Measurements from ENCODE around the gene CLN6. TPM values are rescaled to one million over a fixed set of nuclear protein-coding genes. Genes with fewer than 3 reads are reported as not detected.
"Not testable (repeated sequence)": the region's sequence is repeated elsewhere in the genome, so short reads cannot be mapped to it uniquely, and the experiment has no call there.

The CLN6 gene
- total RNA-seq, 1 experiment from 2014 or later: 31.4 TPM

GRCh38 chr15:68204361-68204760 lies 25.2 kb downstream of the CLN6 start:
- CTCF ChIA-PET: no interaction called here

GRCh38 chr15:68203956-68204355 lies 25.6 kb downstream of the CLN6 start:
- Mint-ChIP-seq H3K9me3 (ENCODE audit: unreplicated experiment) (no peaks in the 10 kb centered on the region), H3K27ac (ENCODE audit: low read depth, unreplicated experiment) (no peak overlapping the region), H3K4me1 (ENCODE audit: insufficient read depth, unreplicated experiment) (no peaks in the 10 kb centered on the region), H3K27me3 (ENCODE audit: insufficient read depth, unreplicated experiment) (no peaks in the 10 kb centered on the region), H3K36me3 (ENCODE audit: insufficient read depth, unreplicated experiment) (peaks cover 20% of the 10 kb centered on the region), H3K4me3 (ENCODE audit: unreplicated experiment) (no peak overlapping the region)
- ChIA-PET CTCF (no interaction called here), POLR2A (no interaction called here)
- no peak for TF ChIP-seq CTCF (IDR thresholded peaks at IDR 0.05; ENCODE audit: unreplicated experiment)
- no TSS peak for BruUV-seq (replicated peaks)
- DNase-seq (ENCODE audit: unreplicated experiment): no peak
- intact Hi-C loops (cut with micrococcal nuclease): no loop called here

More at GRCh38 chr15:68204361-68204760, 25.2 kb downstream of the CLN6 start:
- no peak for DNase-seq (ENCODE audit: unreplicated experiment)
- no peak overlapping the region for H3K27ac Mint-ChIP-seq (ENCODE audit: low read depth, unreplicated experiment)
- no peak for TF ChIP-seq CTCF (IDR thresholded peaks at IDR 0.05; ENCODE audit: unreplicated experiment)
- H3K36me3 Mint-ChIP-seq (ENCODE audit: insufficient read depth, unreplicated experiment): peaks cover 16% of the 10 kb centered on the region
- H3K9me3 Mint-ChIP-seq (ENCODE audit: unreplicated experiment): no peaks in the 10 kb centered on the region
- intact Hi-C loops (cut with micrococcal nuclease): no loop called here
- H3K27me3 Mint-ChIP-seq (ENCODE audit: insufficient read depth, unreplicated experiment): no peaks in the 10 kb centered on the region
- POLR2A ChIA-PET: no interaction called here
- no TSS peak for BruUV-seq (replicated peaks)
- no peaks in the 10 kb centered on the region for H3K4me1 Mint-ChIP-seq (ENCODE audit: insufficient read depth, unreplicated experiment)
- H3K4me3 Mint-ChIP-seq (ENCODE audit: unreplicated experiment): no peak overlapping the region

GRCh38 chr15:68203486-68203885 lies 26.0 kb downstream of the CLN6 start:
- Mint-ChIP-seq H3K36me3 (ENCODE audit: insufficient read depth, unreplicated experiment) (peaks cover 25% of the 10 kb centered on the region), H3K4me1 (ENCODE audit: insufficient read depth, unreplicated experiment) (no peaks in the 10 kb centered on the region), H3K4me3 (ENCODE audit: unreplicated experiment) (no peak overlapping the region), H3K27ac (ENCODE audit: low read depth, unreplicated experiment) (no peak overlapping the region), H3K9me3 (ENCODE audit: unreplicated experiment) (no peaks in the 10 kb centered on the region), H3K27me3 (ENCODE audit: insufficient read depth, unreplicated experiment) (no peaks in the 10 kb centered on the region)
- no peak for DNase-seq (ENCODE audit: unreplicated experiment)
- intact Hi-C loops (cut with micrococcal nuclease): no loop called here
- no peak for TF ChIP-seq CTCF (IDR thresholded peaks at IDR 0.05; ENCODE audit: unreplicated experiment)
- CTCF ChIA-PET: no interaction called here
- no TSS peak for BruUV-seq (replicated peaks)
- POLR2A ChIA-PET: no interaction called here

- H3K4me3 Mint-ChIP-seq (ENCODE audit: unreplicated experiment); H3K4me1 Mint-ChIP-seq (ENCODE audit: insufficient read depth, unreplicated experiment); H3K27me3 Mint-ChIP-seq (ENCODE audit: insufficient read depth, unreplicated experiment); intact Hi-C loops (cut with micrococcal nuclease); POLR2A ChIA-PET; H3K27ac Mint-ChIP-seq (ENCODE audit: low read depth, unreplicated experiment); BruUV-seq (replicated peaks); DNase-seq (ENCODE audit: unreplicated experiment); H3K9me3 Mint-ChIP-seq (ENCODE audit: unreplicated experiment): not testable (repeated sequence)
- CTCF ChIA-PET: interaction anchor here (1.5 kb wide), 1 partner anchor 12 kb away, joined by 6 read pairs; no protein-coding TSS in a partner anchor
- peaks cover 30% of the 10 kb centered on the region for H3K36me3 Mint-ChIP-seq (ENCODE audit: insufficient read depth, unreplicated experiment)
These were observed 26.5 kb downstream of the CLN6 start for GRCh38 chr15:68202994-68203393.

GRCh38 chr15:68201879-68202261 lies 27.7 kb downstream of the CLN6 start:
- Mint-ChIP-seq H3K36me3 (ENCODE audit: insufficient read depth, unreplicated experiment) (peaks cover 36% of the 10 kb centered on the region), H3K4me3 (ENCODE audit: unreplicated experiment) (no peak overlapping the region), H3K4me1 (ENCODE audit: insufficient read depth, unreplicated experiment) (no peaks in the 10 kb centered on the region), H3K9me3 (ENCODE audit: unreplicated experiment) (no peaks in the 10 kb centered on the region), H3K27ac (ENCODE audit: low read depth, unreplicated experiment) (no peak overlapping the region), H3K27me3 (ENCODE audit: insufficient read depth, unreplicated experiment) (no peaks in the 10 kb centered on the region)
- ChIA-PET POLR2A (interaction anchor here (0.6 kb wide), 3 partner anchors 78 to 285 kb away, joined by 3 to 4 read pairs (median 3); no protein-coding TSS in a partner anchor), CTCF (interaction anchor here (1.4 to 2.4 kb wide), 3 partner anchors 9 to 13 kb away, joined by 5 to 17 read pairs (median 6); no protein-coding TSS in a partner anchor)
- no peak for DNase-seq (ENCODE audit: unreplicated experiment)
- BruUV-seq (replicated peaks): no TSS peak
- intact Hi-C loops (cut with micrococcal nuclease): no loop called here
- TF ChIP-seq CTCF (IDR thresholded peaks at IDR 0.05; ENCODE audit: unreplicated experiment): no peak
